Adipose tissue (tissue), 3 donors: ENCODE data around the gene PLCH1. TPM values are rescaled to one million over a fixed set of nuclear protein-coding genes. Genes with fewer than 3 reads are reported as not detected.

Experiments
- H3K27ac ChIP-seq: one replicate; pipeline ENCODE4 v1.5.1; 2013; ENCODE audit warnings: low read depth, low read length
- WGBS, 3 donors: extraction: QIAGEN DNeasy Blood & Tissue Kit; methylation state at CpG; one replicate each; pipeline ENCODE4 v1.1.7; 2013; 5-methylcytosine and 5-hydroxymethylcytosine counted together
- polyA plus RNA-seq, 3 donors: library from polyadenylated mRNA; stranded (reverse); fragments of 200-250 nt; gene quantifications; one replicate each; pipeline ENCODE4 v1.2.3, GENCODE V29; 2013
- donor health status: healthy with polysubstance abuse.
- donor health status: Bipolar disorder and iron deficiency.
- donor health status: healthy.

The PLCH1 gene
- polyA plus RNA-seq, 3 donors, result 0.13 to 1.1 TPM; not detected in 1

- H3K27ac ChIP-seq, result no peak overlapping the region
- 67 to 72% (median 67%) methylated on average over 6 of the region's 6 CpGs for WGBS, 3 donors
Measured at GRCh38 chr3:155702745-155703591, 41.9 kb downstream of the PLCH1 start.

DNA sequence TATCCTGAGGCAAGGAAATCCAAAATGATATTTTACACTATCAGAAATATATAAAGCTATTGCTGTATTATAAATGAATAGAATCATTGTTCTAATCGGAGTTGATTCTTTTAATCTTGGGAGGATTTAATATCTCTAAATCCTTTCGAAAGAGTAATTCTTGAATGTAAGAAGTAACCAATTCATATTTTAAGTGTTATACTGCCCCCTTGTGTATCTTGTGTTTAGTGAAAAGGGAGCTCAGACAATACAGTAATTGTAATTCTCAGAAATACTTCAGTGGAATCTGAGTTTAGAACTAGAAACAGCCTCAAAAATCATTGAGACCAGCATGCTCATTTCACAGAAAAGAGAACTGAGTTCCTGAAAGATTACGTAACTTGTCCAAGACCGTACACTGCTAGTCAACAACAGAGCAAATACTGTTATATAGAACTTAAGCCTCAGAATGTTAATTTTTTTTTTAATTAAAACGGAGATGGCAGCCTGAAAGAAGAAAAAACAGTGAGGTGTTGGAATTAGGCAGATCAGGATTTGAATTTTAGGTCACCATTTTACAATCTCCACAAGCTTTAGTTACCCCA lies 42.9 kb downstream of the PLCH1 start:
- H3K27ac ChIP-seq, result no peak overlapping the region
- 22 to 31% (median 27%) methylated on average over 5 of the region's 5 CpGs for WGBS, 3 donors

DNA sequence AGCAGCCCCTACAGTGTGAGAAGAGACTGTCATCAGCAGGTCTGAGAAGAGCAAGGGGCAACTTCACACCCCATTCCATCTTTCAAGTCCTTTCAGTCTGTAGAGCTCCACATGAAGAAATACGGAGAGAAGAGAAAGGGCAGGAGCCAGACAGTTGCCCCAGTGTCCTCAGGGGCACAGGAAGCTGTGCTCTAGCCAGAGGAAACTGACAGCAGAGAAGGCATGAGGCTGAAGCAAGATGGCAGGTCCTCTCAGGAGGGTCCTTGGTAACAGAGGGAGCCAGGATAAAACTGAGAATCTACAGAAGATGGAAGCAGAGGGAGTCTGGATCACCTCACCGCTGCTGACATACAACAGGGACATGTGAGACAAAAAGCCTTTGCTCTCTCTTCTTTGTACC lies 47.3 kb downstream of the PLCH1 start:
- H3K27ac ChIP-seq, result no peak overlapping the region
- 74 to 95% (median 85%) methylated on average over 2 of the region's 2 CpGs for WGBS, 3 donors

- H3K27ac ChIP-seq, result no peak overlapping the region
Measured at GRCh38 chr3:155690921-155691320, 54.0 kb downstream of the PLCH1 start.

- 88 to 97% (median 94%) methylated on average over 3 of the region's 3 CpGs for WGBS, 3 donors
- H3K27ac ChIP-seq, result no peak overlapping the region
Measured at GRCh38 chr3:155688481-155688880, 56.4 kb downstream of the PLCH1 start.

GRCh38 chr3:155683344-155683720 lies 61.5 kb downstream of the PLCH1 start:
- WGBS, 3 donors, result 66 to 80% (median 76%) methylated on average over 2 of the region's 2 CpGs
- H3K27ac ChIP-seq, result no peak overlapping the region

DNA sequence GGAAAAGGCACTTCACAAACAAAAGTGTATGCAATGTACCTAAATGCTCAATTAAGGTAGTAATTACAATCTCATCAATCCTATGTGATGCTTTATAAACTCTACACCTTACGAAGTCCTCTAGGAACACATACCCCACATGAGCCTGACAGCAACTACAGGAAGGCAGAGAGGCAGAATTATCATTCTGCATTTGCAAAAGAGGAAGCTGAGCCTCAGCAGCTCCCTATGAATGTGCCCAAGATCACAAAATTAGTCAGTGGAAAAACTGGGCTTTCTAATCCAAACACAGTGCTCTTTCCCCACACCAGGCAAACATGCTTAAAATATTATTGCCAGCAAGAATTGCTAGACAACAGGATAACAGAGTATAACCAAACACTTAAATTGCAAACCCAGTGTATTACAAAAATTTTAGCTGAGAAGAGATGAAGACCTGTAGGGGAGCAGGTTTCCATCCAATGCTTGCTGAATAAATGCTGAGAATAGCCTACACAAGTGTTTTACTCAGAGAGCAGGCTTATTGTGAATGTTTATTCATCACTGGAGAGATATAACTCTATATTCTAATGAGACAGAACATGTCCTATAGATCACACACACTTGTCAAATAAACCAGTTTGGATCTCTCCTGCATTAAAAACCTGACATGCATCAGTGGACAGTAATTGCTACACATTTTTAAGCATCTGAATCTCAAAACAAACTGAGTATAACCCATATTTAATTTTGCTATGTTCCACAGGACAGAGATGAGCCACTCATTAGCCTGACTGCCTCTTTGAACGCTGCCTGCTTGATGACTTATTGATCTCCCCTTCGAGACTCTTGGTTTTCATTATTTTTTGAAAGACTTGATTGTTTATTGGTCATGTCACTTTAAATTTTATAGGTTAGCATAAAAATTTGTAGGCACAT lies 62.2 kb downstream of the PLCH1 start:
- WGBS, 3 donors, result 67 to 68% (median 68%) methylated on average over 3 of the region's 3 CpGs
- H3K27ac ChIP-seq, result no peak overlapping the region

DNA sequence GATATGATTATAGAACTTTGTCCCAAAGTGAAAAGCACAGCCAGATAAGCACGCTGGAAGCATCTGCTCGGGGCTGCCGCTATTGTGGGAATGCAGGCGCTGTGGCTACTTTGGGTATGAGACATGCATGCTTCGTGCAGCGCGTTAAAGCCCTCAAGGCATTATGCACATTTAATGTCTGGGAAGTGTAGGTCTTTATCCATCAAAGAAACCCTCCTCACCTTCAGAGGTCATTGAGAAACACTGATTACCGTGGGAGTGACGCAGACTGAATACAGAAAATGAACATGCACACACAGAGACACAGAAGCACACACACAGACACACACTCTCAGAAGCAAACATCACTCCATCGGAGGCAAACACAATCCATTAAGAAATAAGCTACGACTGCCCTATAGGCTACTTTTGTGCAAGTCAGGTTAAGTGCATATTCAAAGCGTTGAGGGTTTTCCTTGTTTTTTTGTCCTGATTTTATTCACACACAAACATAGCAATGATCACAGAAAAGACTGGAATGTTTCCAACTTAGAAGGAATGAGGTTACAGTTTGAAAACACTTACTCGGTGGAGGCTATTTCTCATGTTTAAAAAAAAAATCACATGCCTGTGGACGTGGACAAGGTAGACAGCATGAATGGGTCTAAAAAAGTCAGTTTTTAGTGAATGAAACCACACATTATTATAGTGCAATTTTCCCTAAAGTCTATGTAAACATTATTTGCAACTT lies 68.5 kb downstream of the PLCH1 start:
- no peak overlapping the region for H3K27ac ChIP-seq
- WGBS, 3 donors, result 16 to 55% (median 39%) methylated on average over 14 of the region's 14 CpGs

DNA sequence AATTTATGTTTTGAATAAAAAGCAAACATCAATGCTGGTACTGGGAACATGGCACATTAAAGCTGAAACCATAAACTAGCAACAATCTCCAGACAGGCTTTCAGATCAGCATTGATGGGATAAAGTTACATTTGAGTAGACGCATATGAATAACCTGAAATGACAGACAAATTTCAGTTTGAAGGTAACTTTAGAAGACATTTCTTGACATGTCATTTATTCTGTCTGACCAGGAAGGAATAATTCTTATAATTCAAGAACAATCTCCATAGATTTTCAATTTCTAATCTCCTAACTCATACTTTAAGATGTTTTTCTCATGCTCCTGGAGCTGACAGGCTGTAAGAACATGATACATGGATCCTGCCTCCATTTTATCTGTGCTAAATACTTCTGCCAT lies 69.8 kb downstream of the PLCH1 start:
- no peak overlapping the region for H3K27ac ChIP-seq
- 96 to 97% (median 96%) methylated on average over 1 of the region's 1 CpG for WGBS, 3 donors

DNA sequence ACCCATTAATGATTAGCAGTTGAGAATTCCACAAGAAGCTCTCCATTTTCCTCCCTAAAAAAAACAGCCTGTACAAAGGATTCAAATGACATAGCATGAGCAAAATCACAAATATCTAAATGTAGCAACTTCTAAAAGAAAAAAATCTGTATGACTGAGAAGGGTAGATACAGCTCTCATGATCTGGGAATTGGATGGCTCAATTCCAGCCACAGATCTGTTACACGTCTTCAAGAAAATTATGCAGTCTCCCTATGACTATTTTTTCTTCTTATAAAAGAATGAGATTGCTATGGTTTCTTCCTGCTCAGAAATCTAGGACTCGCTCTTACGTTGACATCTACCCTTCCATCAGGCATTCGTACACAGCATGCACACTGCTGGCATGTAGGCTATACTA lies 71.5 kb downstream of the PLCH1 start:
- no peak overlapping the region for H3K27ac ChIP-seq
- 72 to 90% (median 76%) methylated on average over 4 of the region's 4 CpGs for whole genome bisulfite sequencing, 3 donors

DNA sequence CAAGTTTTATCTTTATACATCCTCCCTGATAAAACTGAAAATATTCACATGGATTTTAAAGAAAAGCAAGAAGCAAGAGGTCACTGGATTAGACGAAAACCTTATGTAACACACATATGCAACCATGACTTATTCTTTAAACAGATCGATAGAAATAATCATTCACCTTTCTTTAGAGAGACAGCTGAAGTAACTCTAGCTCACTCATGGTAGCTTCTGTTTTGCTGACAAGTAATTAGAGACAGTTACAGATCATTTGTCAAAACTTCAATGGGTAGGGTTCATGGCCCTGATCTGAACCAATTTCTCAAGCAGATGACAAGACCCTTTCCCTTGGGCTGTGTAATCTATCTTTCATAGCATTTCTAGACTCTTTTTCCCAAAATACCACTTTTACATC lies 74.5 kb downstream of the PLCH1 start:
- WGBS, 3 donors, result 26 to 75% (median 71%) methylated on average over 2 of the region's 2 CpGs
- H3K27ac ChIP-seq, result no peak overlapping the region

GRCh38 chr3:155667988-155668387 lies 76.9 kb downstream of the PLCH1 start:
- WGBS, 3 donors, result 65 to 73% (median 69%) methylated on average over 2 of the region's 2 CpGs
- no peak overlapping the region for H3K27ac ChIP-seq

GRCh38 chr3:155664925-155665695 lies 79.8 kb downstream of the PLCH1 start:
- no peak overlapping the region for H3K27ac ChIP-seq
- WGBS, 3 donors, result 34 to 48% (median 46%) methylated on average over 4 of the region's 4 CpGs

- H3K27ac ChIP-seq, result no peak overlapping the region
- WGBS, 3 donors, result 85 to 91% (median 89%) methylated on average over 3 of the region's 3 CpGs
Measured at GRCh38 chr3:155663467-155664212, 81.2 kb downstream of the PLCH1 start.

DNA sequence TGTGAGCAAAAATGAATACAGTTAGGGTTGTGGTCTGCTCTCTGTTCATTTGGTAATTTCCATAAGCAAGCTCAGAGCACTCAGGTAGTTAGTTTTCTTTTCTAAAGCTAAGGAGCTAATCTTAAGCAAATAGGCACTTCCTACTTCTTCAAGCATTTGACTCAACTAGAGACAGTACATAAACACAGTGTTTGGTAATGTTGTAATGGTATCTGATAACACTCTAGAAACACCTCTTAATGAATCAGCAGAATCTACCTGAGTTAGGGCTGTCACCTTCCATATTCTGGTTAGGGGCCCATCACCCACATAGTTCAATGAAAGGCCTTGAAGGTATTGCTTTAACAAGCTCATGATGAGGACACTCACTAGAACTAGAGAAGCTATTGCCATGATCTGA lies 83.1 kb downstream of the PLCH1 start:
- no peak overlapping the region for H3K27ac ChIP-seq

DNA sequence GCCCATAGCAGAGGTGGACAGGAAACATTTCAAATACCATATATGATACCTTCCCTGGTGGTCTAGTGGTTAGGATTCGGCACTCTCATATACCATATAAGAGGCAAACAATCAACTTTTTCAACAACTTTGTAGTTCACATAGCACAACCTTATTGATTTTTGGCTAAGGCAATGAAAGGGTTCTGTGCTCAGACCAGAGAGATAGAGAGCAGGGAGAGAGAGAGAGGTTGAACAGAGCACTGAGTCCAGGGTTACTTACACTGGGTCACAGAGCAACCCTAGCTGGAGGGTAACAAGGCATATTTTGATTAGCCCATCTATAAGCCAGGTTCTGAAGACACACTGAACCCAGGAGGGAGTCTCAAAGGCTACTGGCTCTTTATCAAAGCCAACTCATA lies 83.8 kb downstream of the PLCH1 start:
- WGBS, 3 donors, result 63 to 88% (median 79%) methylated on average over 1 of the region's 1 CpG
- no peak overlapping the region for H3K27ac ChIP-seq

- H3K27ac ChIP-seq, result no peak overlapping the region
- 86 to 91% (median 87%) methylated on average over 4 of the region's 4 CpGs for WGBS, 3 donors
Measured at GRCh38 chr3:155658671-155659261, 86.1 kb downstream of the PLCH1 start.
